ENCODE measurements around the gene NUP214.
A peak's percentile ranks its signal among the peaks of the same experiment; 100 is the strongest.
"Not testable (repeated sequence)": the region's sequence is repeated elsewhere in the genome, so short reads cannot be mapped to it uniquely, and the experiment has no call there.

The NUP214 gene

GRCh38 chr9:131197160-131197911 lies 72.0 kb downstream of the NUP214 start:
- no peak for DNase-seq

- no peak for DNase-seq
Measured at GRCh38 chr9:131198041-131198715, 72.8 kb downstream of the NUP214 start.

GRCh38 chr9:131201856-131202255 lies 76.5 kb downstream of the NUP214 start:
- no peak for DNase-seq

GRCh38 chr9:131203431-131204218 lies 78.2 kb downstream of the NUP214 start:
- DNase-seq = no peak

GRCh38 chr9:131204285-131204684 lies 78.9 kb downstream of the NUP214 start:
- no peak for DNase-seq

GRCh38 chr9:131206495-131206894 lies 81.1 kb downstream of the NUP214 start:
- DNase-seq = no peak

GRCh38 chr9:131211920-131212319 lies 86.5 kb downstream of the NUP214 start:
- DNase-seq = not testable (repeated sequence)

GRCh38 chr9:131214286-131214856 lies 89.0 kb downstream of the NUP214 start:
- DNase-seq = no peak

- no peak for DNase-seq
Measured at GRCh38 chr9:131214876-131215275, 89.5 kb downstream of the NUP214 start.

GRCh38 chr9:131216806-131217205 lies 91.4 kb downstream of the NUP214 start:
- no peak for DNase-seq

- DNase-seq = no peak
Measured at GRCh38 chr9:131217331-131218031, 92.1 kb downstream of the NUP214 start.

GRCh38 chr9:131218370-131218769 lies 93.0 kb downstream of the NUP214 start:
- DNase-seq = no peak

GRCh38 chr9:131220485-131220884 lies 95.1 kb downstream of the NUP214 start:
- DNase-seq = no peak

GRCh38 chr9:131222460-131222859 lies 97.1 kb downstream of the NUP214 start:
- DNase-seq = no peak

GRCh38 chr9:131226226-131226625 lies 100.8 kb downstream of the NUP214 start:
- DNase-seq = no peak

GRCh38 chr9:131227112-131227958 lies 101.9 kb downstream of the NUP214 start:
- no peak for DNase-seq

- DNase-seq = no peak
Measured at GRCh38 chr9:131227959-131228460, 102.6 kb downstream of the NUP214 start.

- DNase-seq = no peak
Measured at GRCh38 chr9:131228988-131229387, 103.6 kb downstream of the NUP214 start.

GRCh38 chr9:131233556-131233955 lies 108.2 kb downstream of the NUP214 start:
- DNase-seq = peak in 1 of 5 donors; percentile 36

GRCh38 chr9:131233995-131234394 lies 108.6 kb downstream of the NUP214 start:
- peak in 1 of 5 donors; percentile 53 for DNase-seq

- DNase-seq = no peak
Measured at GRCh38 chr9:131234799-131235479, 109.6 kb downstream of the NUP214 start.

Measured in T-helper 1 cell (primary cell).